ENCODE data around the gene IDI2. TPM values are rescaled to one million over a fixed set of nuclear protein-coding genes. Genes with fewer than 3 reads are reported as not detected.
"Not testable (repeated sequence)": the region's sequence is repeated elsewhere in the genome, so short reads cannot be mapped to it uniquely, and the experiment has no call there.

The IDI2 gene
- total RNA-seq, 1 donor from 2014 or later: not detected

DNA sequence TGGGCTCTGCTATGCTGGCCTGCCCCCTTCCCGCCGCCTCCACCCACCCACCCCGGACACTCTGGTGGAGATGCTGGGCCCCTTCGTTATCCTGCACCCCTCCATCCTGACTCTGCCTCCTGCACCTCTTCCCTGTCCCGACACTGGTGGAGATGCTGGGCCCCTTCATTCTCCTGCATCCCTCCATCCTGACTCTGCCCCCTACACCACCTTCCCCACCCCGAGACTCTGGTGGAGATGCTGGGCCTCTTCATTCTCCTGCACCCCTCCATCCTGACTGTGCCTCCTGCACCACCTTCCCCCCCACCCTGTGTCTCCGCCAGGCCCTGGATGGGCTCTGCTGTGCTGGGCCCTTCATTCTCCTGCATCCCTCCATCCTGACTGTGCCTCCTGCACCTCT is 15.0 kb downstream of the IDI2 start:
- TF ChIP-seq CTCF (conservative IDR thresholded peaks at IDR 0.05; ENCODE audit: low read depth, low read length): no peak
- H3K4me3 ChIP-seq (ENCODE audit: low read depth, low read length): no peak overlapping the region
- no peak for DNase-seq (ENCODE audit: low read depth)

DNA sequence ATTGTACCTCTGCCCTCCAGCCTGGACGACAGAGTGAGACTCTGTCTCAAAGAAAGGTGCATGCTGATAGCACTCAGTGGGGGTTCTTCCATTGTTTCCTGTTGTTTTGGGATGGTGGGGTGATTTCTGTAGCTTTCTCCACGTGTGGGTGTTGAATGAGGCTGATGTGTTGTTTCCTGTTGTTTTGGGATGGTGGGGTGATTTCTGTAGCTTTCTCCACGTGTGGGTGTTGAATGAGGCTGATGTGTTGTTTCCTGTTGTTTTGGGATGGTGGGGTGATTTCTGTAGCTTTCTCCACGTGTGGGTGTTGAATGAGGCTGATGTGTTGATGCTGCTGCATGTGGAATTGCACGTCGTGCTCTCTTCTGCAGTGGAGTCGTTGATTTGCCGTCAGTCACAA is 15.7 kb downstream of the IDI2 start:
- H3K4me3 ChIP-seq (ENCODE audit: low read depth, low read length); DNase-seq (ENCODE audit: low read depth): not testable (repeated sequence)

GRCh38 chr10:1009071-1009494 is 16.6 kb downstream of the IDI2 start:
- H3K4me3 ChIP-seq (ENCODE audit: low read depth, low read length): no peak overlapping the region
- TF ChIP-seq CTCF (conservative IDR thresholded peaks at IDR 0.05; ENCODE audit: low read depth, low read length): no peak
- no peak for DNase-seq (ENCODE audit: low read depth)

DNA sequence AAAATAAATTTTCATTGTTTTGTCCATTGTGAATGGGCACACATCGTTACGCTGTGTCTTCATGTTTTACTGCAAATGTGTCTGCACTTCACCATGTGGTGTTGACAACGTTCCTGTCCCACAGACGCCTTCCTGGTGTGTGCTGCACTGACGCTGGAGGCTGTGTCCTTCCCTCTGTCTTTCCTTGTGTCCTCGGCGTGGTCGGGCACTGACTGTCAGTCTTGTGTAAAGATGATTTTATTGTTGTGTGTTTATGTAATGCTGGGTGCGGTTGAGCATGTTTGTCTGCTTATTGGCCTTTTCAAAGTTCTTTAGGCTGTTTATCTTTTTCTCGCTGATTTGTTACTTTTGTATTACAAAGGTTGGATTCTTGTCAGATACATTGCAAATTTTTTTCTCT is 18.1 kb downstream of the IDI2 start:
- no peak for TF ChIP-seq CTCF (conservative IDR thresholded peaks at IDR 0.05; ENCODE audit: low read depth, low read length)
- H3K4me3 ChIP-seq (ENCODE audit: low read depth, low read length): no peak overlapping the region
- no peak for DNase-seq (ENCODE audit: low read depth)

DNA sequence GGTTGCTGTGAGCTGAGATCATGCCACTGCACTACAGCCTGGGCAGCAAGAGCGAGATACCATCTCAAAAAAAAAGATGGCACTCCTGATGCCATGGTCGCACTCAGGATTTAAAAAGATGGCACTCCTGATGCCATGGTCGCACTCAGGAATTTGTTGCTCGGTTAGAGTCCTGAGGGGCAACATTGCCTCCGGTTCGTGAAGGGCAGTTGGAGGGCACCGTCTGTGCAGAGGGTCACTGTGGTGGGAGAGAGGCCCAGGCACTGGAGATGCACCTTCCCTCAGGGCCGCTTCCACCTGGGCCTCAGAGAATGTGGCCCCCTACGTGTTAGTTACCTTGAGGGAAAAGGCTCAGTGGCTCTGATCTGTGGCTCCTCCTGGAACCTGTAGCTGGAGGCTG is 19.1 kb downstream of the IDI2 start:
- no peak overlapping the region for H3K4me3 ChIP-seq (ENCODE audit: low read depth, low read length)
- TF ChIP-seq CTCF (conservative IDR thresholded peaks at IDR 0.05; ENCODE audit: low read depth, low read length): no peak
- no peak for DNase-seq (ENCODE audit: low read depth)

DNA sequence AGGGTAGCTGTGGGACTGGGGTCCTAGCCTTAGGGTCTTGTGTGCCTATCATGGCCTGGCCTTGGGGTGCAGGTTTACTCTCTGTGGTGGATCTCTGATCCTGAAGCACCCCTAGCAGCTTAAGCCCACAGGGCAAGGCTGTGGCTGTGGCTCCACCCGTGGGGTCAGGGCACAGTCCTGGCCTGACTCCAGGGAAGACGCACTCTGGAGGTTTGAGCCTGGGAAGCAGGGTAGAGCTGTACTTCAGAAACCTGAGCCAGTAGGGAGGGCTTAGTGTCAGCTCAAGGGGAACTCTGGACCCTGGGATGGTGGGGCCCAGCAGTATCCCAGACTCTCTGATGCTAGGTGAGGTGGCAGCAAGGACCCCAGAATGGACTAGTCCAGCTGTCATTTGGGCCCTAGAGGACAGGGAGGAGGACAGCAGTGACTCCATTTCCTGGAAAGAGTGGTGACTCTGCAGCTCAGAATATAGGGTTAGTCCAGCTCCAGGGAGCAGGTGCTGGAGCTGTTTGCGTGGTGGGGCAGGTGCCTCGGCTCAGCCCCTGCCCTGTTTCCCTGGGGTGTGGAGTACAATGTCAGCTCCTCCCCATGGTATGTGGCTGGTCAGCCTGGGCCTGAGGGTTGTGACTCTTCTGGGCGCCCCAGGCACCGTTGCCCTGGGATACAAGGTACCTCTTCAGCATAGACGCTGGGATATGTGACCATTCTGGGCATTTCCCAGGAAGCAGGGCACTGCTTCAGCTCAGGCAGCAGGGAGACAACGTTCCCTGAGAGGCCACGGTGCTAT is 21.6 kb downstream of the IDI2 start:
- TF ChIP-seq CTCF (conservative IDR thresholded peaks at IDR 0.05; ENCODE audit: low read depth, low read length): no peak
- DNase-seq (ENCODE audit: low read depth): no peak
- no peak overlapping the region for H3K4me3 ChIP-seq (ENCODE audit: low read depth, low read length)

DNA sequence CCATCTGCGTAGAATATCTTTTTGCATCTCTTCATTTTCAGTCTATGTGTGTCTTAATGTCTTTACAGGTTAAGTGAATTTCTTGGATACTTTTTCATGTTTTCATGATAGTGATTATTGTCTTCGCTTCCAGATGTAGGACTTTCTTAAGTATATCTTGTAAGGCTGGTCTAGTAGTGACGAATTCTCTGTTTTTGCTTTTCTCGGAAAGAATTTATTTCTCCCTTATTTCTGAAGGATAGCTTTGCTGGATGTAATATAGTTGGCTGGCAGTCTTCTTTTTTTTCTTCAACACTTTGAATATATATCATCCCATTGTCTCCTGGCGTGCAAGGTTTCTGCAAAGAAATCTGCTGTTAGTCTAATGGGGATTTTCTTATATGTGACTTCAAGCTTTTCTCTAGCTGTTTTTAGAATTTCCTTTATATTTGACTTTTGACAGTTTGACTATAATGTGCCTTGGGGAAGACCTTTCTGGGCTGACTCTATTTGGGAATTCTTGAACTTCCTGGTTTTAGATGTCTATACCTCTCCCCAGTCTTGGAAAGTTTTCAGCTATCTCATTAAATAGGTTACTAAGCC is 23.1 kb downstream of the IDI2 start:
- DNase-seq (ENCODE audit: low read depth): no peak
- no peak overlapping the region for H3K4me3 ChIP-seq (ENCODE audit: low read depth, low read length)
- TF ChIP-seq CTCF (conservative IDR thresholded peaks at IDR 0.05; ENCODE audit: low read depth, low read length): no peak

All from epithelial cell of proximal tubule (primary cell).